Renal cortex interstitium (tissue), 11 donors: ENCODE data around the gene PPT2. TPM values are rescaled to one million over a fixed set of nuclear protein-coding genes. Genes with fewer than 3 reads are reported as not detected.

ENCODE experiments used
- DNase-seq, 11 donors: peaks; one replicate each; pipeline ENCODE4 v3.0.0-alpha.2; 2013; ENCODE audit warnings: low read depth in 9 of 11, low spot score in 4 of 11; ENCODE audit errors: extremely low read depth in 1 of 11
- polyA plus RNA-seq, 3 donors: library from polyadenylated mRNA; unstranded; fragments of 120-200 nt; gene quantifications; one replicate each; pipeline ENCODE4 v1.2.1, GENCODE V29; 2013; ENCODE audit not compliant: insufficient read length in 3 of 3

The PPT2 gene
- polyA plus RNA-seq, 3 donors = 30.5 to 48.4 (median 33.4) TPM

GRCh38 chr6:32148289-32149091, 5.5 kb upstream of the PPT2 start:
- DNase-seq = peak in 7 of 11 donors; percentile 57 to 83 (median 66)

GRCh38 chr6:32149092-32149755, 4.7 kb upstream of the PPT2 start:
- no peak for DNase-seq

- no peak for DNase-seq
These were observed 3.7 kb upstream of the PPT2 start for GRCh38 chr6:32149932-32150870.

DNA sequence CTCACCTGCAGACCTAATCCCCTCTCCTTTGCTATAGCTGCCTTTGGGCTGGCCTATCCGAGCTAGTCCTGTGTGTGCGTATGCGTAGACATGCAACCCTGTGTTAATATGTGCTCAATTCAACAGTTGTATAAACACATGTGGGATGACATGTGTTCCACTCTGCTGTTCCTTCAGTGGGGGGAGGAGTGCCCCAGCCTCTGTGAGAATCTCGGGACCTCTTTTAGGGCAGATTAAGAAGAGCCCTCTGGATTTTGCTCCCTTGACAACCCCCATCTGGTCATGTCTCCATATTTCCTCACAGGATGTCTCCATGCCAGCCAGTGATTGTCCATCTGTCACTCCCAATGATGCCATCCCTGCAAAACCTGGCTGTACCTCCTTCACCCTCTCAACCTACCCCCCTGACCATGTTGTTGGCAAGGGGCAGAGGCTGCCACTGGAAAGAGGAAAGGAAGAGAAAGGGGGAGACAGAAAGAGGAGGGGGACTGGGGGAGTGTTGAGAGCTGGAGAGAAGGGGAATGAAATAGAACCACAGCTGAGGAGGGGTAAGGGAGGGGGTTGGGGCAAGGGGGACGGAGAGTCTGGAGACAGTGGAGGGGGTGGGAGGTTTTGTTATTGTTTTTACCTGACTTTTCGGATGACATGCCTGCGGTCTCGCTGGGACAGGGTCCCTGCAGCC, 2.6 kb upstream of the PPT2 start:
- DNase-seq = no peak

DNA sequence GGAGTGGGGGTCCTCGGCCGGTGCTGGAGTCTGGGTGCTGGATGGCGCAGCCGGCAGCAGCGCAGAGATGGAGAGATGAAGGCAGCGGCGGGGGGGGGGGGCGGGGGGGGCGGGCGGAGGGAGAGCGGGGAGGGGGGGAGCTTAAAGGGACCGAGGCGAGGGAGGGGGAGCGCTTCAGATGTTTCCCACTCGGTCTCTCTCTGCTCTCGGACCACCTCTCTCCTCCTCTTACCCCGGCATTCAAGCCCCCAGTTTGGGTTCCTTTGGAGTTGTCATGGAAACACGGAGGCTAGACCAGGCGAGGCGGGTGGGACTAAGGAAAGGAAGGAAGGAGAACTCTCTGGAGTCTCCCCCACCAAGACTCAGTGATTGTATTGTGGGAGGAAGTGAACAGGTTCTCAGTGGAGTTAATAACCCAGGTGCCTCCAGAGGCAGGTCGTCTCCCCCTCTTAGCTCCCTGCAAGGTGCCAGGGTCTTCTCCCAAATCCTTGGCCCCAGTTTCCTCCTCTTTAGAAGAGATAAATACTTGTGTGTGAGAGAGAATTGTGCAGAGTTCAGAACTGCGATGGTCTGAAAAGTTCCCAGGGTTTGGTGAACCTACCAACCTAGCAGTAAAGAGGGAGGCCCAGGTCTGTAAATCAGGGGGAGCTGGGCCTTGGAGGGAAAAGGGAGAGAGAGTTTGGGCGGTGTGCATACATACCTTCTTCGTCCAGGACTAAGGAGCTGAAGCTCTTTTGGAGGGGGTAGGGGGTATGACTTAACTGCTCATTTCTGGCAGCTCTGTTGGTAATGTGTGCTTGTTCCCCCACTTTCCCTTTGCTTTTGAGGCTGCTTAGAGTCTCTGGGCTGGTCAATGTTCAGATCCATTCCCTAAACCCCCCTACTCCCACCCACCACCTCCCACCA, 1.8 kb upstream of the PPT2 start, which contains the start of gene PRRT1:
PRRT1 (minus strand) TSS at position 77 of the 906 bp plus-strand sequence. CDS start 112 bp downstream, outside the sequence.
- no peak for DNase-seq

DNA sequence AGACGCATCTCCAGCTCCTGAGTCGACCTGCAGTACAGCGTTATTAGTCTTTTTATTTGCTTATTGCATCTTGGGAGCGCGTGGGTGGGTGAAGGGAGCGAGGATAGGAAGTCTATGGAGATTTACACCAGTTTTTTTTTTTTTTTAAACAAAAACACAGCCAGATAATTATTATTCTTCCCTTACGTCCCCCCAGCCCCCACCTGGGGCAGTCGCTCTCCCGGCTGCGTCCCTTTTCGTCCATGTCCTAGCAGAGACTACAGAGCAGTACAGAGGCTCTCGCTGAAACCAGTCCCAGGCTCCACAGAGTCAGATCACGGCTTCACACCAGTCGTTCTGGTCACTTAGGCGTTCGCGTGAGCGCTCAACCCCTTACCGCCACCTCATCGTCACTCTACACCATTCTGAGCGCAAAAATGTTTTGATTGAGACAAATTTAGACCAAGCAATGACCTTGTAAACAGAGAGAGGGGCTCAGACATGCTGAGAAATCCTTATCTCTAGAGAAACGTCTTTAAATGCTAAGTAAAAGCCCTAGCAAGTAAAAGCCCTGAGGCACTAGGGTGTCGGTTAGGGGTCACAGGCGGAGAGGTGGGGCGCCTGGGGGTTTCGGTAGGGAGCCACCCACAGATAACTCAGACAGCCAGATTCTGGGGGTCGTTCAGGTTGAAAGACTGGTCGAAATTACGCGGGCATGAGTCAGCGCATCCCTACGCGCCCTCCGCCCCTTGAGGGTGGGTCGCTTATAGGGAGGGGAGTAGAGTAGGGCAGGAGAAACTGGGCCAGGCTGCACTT, 975 bp upstream of the PPT2 start:
- DNase-seq = no peak

DNA sequence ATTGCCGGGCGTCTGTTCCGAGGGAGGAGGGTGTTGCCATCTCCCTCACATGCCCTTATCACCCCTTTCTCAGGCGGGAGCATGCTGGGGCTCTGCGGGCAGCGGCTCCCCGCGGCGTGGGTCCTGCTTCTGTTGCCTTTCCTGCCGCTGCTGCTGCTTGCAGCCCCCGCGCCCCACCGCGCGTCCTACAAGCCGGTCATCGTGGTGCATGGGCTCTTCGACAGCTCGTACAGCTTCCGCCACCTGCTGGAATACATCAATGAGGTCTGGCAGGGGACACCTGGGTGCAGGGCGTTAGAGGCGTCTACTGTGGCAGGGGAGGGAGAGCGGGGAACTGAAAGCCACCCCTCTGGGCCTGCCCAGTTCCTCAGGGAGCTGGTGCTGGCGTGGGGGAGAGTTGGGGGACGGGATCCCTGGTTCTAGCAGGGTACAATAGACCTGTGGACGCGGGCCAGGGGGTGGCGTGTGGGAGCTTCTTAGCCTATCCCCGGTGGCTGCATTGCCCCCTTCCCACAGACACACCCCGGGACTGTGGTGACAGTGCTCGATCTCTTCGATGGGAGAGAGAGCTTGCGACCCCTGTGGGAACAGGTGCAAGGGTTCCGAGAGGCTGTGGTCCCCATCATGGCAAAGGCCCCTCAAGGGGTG, 697 bp downstream of the PPT2 start:
- peak in 2 of 11 donors; percentile 73 to 82 for DNase-seq

DNA sequence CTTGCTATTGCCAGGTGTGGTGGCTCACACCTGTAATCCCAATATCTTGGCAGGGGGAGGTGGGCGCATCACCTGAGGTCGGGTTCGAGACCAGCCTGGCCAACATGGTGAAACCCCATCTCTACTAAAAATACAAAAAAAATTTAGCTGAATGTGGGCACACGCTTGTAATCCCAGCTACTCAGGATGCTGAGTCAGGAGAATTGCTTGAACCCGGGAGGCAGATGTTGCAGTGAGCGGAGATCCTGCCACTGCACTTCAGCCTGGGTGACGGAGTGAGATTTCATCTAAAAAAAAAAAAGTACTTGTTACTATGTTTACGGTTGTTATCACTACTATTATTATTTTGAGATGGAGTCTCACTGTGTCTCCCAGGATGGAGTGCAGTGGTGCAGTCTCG, 3.0 kb downstream of the PPT2 start:
- no peak for DNase-seq

DNA sequence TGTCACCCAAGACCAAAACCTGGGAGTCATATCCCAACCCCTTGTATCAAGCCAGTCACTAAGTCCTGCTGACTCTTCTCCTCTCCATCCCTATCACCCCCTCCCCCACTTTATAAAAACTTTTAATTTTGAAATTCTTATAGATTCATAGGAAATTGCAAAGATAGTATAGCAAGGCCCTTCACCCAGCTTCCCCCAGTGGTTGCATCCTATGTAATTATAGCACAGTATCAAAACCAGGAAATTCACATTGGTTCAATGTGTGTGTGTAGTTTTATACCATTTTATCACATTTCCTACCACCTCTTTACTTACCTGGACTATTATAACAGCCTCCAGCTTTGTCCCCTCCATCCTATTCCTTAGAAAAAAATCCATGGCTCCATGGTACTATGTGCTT, 4.1 kb downstream of the PPT2 start:
- DNase-seq = no peak

DNA sequence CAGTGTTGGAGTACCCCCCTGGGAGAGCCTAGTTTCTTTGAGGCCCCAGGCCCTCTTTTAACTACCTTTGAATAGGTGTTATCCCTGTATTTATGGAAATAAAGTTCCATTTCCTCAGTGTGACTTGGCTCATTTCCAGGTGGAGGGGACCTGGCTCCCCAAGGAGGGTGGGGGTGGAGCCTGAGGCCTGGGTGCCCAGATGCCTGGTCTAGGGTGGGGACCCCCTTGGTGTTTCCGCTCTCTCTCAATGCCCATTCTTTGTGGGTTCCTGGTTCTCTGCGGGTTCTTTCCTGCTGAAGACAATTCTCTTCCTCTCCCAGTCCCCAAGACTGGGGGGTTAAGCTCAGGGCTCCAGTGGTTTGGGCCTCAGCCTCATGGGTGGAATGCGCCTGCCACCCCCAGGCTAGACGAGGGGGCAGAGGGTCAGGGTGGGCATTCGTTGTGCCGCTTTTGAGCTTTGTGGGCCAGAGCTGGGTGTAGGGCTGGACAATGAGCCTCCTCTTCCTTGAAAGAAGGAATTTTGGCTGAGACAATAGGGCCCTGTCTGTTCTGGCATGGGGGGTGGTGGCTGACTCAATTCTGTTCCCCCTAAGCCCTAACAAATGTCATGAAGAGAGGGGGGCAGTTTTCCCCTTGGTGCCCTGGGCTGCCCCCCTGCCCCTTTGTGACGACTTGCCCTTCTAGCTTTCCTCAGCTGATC, 9.8 kb downstream of the PPT2 start:
- DNase-seq = no peak

DNA sequence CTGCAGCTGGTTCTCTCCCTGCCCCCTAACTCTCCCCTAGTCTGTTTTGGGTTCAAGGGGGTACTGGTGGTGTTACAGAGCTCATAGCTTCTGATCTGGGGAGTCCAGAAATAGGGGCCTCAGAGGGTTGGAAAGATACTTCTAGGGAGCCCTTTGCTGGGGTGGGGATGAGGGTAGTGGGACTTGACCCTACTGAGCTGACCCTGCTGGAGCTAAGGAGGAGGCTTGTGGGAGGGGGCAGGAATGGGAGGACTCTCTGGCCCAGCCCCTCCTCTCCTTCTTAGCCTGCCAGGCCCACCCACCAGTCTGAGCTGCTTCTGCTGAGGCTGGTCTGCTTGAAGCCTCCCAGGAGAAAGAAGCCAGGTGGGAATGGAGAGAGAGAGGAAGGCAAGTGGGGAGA, 10.4 kb downstream of the PPT2 start, which contains the start of gene EGFL8:
EGFL8 (plus strand) TSS at position 301 of the 400 bp plus-strand sequence. CDS start 1,571 bp downstream, outside the sequence.
- DNase-seq = no peak

GRCh38 chr6:32166411-32167061, 12.6 kb downstream of the PPT2 start:
- no peak for DNase-seq

DNA sequence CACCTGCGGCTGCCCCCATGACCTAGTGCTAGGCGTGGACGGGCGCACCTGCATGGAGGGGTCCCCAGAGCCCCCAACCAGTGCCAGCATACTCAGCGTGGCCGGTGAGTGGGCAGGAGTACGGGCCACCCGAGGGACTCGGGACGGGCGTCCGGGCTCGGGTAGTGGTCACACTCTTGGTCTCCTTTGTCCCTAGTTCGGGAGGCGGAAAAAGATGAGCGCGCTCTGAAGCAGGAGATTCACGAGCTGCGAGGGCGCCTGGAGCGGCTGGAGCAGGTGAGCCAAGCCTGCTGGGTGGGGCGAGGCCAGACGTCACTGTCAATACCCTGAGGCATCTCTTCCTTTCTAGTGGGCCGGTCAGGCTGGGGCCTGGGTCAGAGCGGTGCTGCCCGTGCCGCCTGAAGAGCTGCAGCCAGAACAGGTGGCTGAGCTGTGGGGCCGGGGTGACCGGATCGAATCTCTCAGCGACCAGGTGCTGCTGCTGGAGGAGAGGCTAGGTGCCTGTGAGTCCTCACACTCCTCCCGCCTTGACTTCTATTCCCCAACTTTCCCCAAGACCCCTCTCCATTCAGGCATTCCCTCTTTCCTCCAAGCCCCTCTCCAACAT, 13.3 kb downstream of the PPT2 start:
- no peak for DNase-seq

GRCh38 chr6:32167761-32168262, 13.9 kb downstream of the PPT2 start:
- DNase-seq = no peak

- DNase-seq = no peak
These were observed 14.4 kb downstream of the PPT2 start for GRCh38 chr6:32168350-32168749.
